HEK293 (cell line): ENCODE results near the gene ROM1.

Source experiments
- YY1 ChIP-seq: fragments of 450-650 bp; formaldehyde crosslinking; IDR thresholded peaks from 2 replicates; pipeline ENCODE4 v1.5.1; 2018; ENCODE audit warnings: missing biosample characterization, missing genetic modification characterization
- ZNF121 ChIP-seq: fragments of 450-650 bp; formaldehyde crosslinking; IDR thresholded peaks from 2 replicates; pipeline ENCODE4 v1.5.1; 2016; ENCODE audit warnings: missing biosample characterization, missing genetic modification characterization
- ZNF701 ChIP-seq: fragments of 450-650 bp; formaldehyde crosslinking; IDR thresholded peaks from 2 replicates; pipeline ENCODE4 v1.5.1; 2016; ENCODE audit warnings: missing biosample characterization, missing genetic modification characterization

GRCh38 chr11:62615521-62615920, 2.5 kb downstream of the ROM1 start:
- TF ChIP-seq ZNF121 (tag by site-specific recombination) = no peak
- no peak for TF ChIP-seq YY1 (tag by site-specific recombination)
- no peak for TF ChIP-seq ZNF701 (tag by site-specific recombination)
